HG03558 (cell line): ENCODE data around the gene KCNT1.

Experiments used
- ATAC-seq: cut with Tn5 transposase; IDR thresholded peaks from one replicate; pipeline ENCODE4 v1.9.1; 2021; ENCODE audit warnings: moderate number of reproducible peaks; ENCODE audit not compliant: unreplicated experiment; ENCODE audit errors: extremely low read depth

The KCNT1 gene

GRCh38 chr9:135743021-135743420, 41.0 kb downstream of the KCNT1 start:
- no peak for ATAC-seq

DNA sequence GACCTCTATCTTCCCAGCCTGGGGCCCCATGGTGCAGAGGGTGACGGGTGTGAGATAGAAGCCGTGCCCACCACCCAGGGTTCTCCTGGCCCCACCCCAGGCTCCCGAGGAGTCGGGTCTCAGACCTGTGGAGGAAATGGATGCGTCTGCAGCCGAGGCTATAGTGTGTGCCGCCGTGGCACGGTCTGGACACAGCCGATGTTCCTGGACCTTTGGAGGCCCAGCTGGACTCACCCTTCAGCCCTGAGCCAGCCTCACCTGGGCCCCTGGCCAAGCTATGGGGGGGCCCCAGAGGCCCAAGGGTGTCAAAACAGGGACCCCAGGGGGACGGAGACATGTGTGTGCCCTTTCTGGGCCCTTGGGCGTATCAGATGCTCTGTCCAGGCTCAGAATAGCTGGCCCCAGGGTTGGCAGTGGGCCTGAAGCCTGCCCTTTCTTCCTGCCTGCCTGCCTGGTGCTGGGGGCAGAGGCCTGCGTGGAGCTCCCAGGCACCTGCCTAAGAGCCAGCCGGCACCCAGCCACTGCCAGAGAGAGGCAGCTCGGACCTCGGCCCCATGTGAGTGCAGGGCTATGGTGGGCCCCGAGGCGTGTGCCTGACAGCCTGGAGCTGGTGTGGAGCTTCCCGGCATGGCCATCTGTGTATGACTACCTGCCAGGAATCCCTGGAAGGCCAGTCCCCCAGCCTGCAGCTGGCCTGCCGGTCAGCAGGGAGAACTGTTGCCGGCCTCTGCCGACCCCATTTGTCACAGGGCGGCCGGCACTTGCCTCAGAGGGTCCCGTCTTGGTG, 41.8 kb downstream of the KCNT1 start:
- no peak for ATAC-seq

GRCh38 chr9:135744333-135745070, 42.5 kb downstream of the KCNT1 start:
- ATAC-seq: no peak

- ATAC-seq: no peak
These were observed 43.2 kb downstream of the KCNT1 start for GRCh38 chr9:135745189-135745588.

GRCh38 chr9:135745686-135746324, 43.8 kb downstream of the KCNT1 start:
- no peak for ATAC-seq

- no peak for ATAC-seq
These were observed 44.6 kb downstream of the KCNT1 start for GRCh38 chr9:135746565-135746964.

- ATAC-seq: no peak
These were observed 45.3 kb downstream of the KCNT1 start for GRCh38 chr9:135747311-135747710.

DNA sequence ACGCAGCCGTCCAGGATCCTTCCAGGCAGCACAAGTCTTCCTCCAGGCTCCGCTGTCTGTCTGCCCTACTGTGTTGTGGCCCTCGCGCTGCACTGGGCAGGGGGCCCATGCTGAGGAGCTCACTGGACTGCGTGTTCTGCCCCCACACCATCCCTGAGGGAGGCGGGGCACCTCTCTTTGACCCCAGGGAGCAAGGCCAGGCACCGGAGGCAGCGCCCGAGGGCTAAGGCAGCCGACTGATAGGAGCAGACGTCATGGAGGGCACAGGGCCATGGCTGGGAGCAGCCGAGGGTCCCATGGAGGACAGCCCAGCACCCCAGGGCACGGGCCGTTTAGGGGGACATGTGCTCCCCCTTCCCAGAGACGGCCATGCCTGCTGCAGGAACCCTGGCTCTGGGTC, 46.7 kb downstream of the KCNT1 start:
- no peak for ATAC-seq

- no peak for ATAC-seq
These were observed 47.4 kb downstream of the KCNT1 start for GRCh38 chr9:135749171-135750045.

DNA sequence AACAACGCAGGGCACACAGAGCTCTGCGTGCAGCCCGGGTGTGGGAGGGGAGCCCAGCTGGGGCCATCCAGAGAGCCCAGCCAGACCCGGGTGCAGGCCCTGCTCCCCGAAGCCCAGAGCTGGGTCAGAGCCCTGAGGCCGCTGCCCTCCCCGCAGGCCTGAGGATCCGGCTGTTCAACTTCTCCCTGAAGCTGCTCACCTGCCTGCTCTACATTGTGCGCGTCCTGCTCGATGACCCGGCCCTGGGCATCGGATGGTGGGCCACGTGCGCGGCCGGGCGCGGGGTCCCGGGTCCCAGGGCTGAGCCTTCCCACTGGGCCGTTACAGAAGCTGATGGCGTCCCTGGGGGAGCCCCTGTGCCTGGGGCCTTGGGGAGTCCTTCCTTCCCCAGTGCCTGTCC, 48.8 kb downstream of the KCNT1 start:
- no peak for ATAC-seq

- ATAC-seq: no peak
These were observed 49.5 kb downstream of the KCNT1 start for GRCh38 chr9:135751501-135751900.

DNA sequence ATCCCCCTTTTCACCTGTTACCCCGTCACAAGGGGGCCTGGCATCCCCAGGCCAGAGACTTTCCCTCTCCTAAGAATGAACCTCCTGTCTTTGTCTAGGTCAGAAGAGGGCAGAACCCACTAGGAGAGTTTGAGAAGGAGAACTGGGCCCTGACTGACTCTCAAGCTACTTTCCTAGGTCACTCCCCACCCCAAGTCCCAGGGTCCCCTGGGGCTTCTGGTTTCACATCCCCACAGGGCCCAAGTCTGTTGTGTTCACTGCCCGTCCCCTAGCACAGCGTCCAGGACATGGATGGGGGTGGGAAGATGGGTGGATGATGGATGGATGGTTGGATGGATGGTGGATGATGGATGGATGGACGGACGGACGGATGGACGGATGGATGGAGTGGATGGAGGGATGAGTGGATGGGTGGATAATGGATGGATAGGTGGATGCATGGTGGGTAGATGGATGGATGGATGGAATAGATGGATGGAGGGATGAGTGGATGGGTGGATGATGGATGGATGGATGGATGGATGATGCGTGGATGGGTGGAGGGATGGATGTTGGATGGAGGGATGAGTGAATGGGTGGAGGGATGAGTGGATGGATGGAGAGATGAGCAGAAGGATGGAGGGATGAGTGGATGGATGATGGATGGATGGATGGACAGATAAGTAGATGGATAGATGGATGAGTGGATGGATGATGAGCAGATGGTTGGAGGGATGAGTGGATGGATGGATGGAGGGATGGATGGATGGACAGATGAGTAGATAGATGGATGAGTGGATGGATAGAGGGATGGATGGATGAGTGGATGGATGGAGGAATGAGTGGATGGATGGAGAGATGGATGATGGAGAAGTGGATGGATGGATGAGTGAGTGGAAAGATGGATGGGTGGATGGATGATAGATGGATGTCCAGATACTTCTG, 50.6 kb downstream of the KCNT1 start:
- ATAC-seq: no peak

DNA sequence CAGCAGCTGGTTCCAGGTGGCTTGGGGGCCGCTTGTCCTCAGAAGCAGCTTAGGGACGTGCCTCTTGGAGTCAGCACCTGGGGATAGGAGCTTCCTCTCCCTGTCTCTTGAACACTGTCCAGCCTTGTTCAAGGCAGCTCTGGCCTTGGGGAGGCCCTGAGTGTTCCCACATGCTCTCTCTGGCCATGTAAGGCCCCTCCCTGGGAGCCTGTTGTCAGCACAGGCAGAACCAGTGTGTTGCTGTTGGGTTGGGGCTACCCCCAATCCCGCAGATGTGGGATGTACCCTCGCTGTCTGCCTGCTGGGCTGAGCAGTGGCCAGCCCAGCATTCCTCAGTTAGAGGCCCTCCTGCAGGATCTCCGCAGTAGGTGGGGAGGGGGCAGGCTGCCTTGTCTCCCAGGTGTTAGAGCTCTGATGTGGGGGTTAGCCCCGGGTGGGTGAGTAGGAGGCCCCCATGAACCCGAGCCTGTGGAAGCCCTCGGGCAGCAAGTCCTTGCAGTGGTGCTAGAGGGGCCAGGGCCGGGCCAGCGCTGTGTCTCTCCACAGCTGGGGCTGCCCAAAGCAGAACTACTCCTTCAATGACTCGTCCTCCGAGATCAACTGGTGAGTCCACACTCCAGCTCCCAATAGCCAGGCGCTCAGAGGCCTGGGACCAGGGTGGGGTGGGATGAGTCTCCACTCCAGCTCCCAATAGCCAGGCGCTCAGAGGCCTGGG, 51.6 kb downstream of the KCNT1 start:
- no peak for ATAC-seq

- ATAC-seq: no peak
These were observed 54.6 kb downstream of the KCNT1 start for GRCh38 chr9:135756576-135756975.

GRCh38 chr9:135757356-135757755, 55.4 kb downstream of the KCNT1 start:
- no peak for ATAC-seq

GRCh38 chr9:135758056-135758455, 56.1 kb downstream of the KCNT1 start:
- no peak for ATAC-seq

DNA sequence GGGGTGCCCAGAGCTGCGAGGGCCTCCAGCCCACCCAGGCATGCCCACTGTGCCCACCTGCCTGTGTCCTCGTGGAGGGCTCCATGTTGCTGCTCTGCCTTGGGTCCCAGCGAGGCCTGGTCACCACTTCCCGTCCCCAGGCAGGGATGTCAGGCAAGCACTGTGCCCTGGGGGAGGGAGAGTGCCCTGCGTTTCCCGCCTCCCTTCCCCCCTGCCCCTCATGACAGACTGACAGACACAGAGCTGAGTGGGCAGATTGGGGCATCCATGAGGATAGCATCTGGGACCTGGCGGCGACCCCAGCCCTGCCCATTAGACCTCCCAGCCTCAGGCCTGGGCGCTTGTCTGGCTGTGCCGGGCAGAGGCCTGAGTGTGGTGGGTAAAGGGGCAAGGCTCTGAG, 56.9 kb downstream of the KCNT1 start:
- ATAC-seq: no peak

DNA sequence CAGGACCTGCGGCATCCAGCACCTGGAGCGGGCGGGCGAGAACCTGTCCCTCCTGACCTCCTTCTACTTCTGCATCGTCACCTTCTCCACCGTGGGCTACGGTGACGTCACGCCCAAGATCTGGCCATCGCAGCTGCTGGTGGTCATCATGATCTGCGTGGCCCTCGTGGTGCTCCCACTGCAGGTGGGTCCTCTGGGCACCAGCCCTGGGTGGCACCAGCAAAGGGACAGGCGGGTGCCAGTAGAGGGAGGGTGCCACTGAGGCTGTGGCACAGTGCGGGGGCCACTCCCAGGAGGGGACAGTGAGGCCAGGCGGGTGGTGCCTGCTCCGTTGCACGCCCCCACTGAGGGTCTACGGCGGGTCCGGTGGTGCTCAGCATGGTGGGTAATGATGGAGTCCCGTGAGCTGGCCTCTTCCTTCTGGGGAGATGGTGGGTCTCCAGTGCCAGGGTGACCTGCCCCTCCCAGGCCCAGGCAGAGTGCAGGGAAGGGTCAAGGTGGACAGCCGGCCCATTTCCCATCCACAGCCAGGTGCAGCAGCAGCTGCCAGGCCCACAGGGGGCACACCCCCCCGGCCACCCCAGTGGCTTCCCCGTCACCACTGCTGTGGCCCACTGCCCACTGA, 57.8 kb downstream of the KCNT1 start:
- ATAC-seq: no peak
